ENCODE results near the gene MAST1.

Gene MAST1

GRCh38 chr19:12794196-12794941, 43.9 kb upstream of the MAST1 start:
- Histone ChIP-seq H3K23ac (ENCODE audit: low read depth, low read length, poor library complexity) (peak overlapping the region; percentile 90), H3K4ac (ENCODE audit: low read length) (peak overlapping the region; percentile 30), H3K9me3 (replicated peaks in 1 of 2; ENCODE audit: control insufficient read depth in 2 of 2, insufficient read depth in 1 of 2, low read depth in 1 of 2, low read length in 2 of 2) (no peaks in the 10 kb centered on the region), H3K36me3 (replicated peaks in 1 of 2; ENCODE audit: control insufficient read depth in 2 of 2, insufficient read depth in 2 of 2, low read length in 2 of 2) (peaks cover 2 to 18% of the 10 kb centered on the region in 2 donors), H3K4me1 (ENCODE audit: control insufficient read depth in 2 of 2, insufficient read depth in 1 of 2, low read depth in 1 of 2, low read length in 2 of 2) (peaks cover 14 to 30% of the 10 kb centered on the region in 2 donors), H3K4me3 (ENCODE audit: low read length in 2 of 2) (peak overlapping the region; percentile 60 to 73), H2BK12ac (ENCODE audit: low read length) (no peak overlapping the region), H3K9ac (ENCODE audit: low read depth, low read length, poor library complexity) (peak overlapping the region; percentile 73), H4K8ac (ENCODE audit: low read depth, low read length) (no peak overlapping the region), H2AFZ (ENCODE audit: low read length) (peak overlapping the region; percentile 88), H2BK120ac (ENCODE audit: low read depth, low read length) (no peak overlapping the region), H2BK15ac (ENCODE audit: low read length) (no peak overlapping the region), H4K91ac (ENCODE audit: low read depth, low read length, poor library complexity) (no peak overlapping the region), H3K14ac (ENCODE audit: low read length) (no peak overlapping the region), H3K4me2 (ENCODE audit: insufficient read depth, low read length, poor library complexity, severe bottlenecking) (peak overlapping the region; percentile 99), H3K79me1 (ENCODE audit: low read depth, low read length) (peaks cover 4% of the 10 kb centered on the region), H3K27ac (replicated peaks; ENCODE audit: low read length) (no peak overlapping the region), H2BK5ac (ENCODE audit: low read length) (peak overlapping the region; percentile 55), H3K27me3 (ENCODE audit: control insufficient read depth in 3 of 3, insufficient read depth in 3 of 3, low read depth in 1 of 3, low read length in 3 of 3) (peaks cover 0 to 31% (median 3%) of the 10 kb centered on the region in 3 experiments), H3K18ac (ENCODE audit: low read length) (peak overlapping the region; percentile 70), H2AK5ac (ENCODE audit: low read depth, low read length) (peak overlapping the region; percentile 29)
- no peak for DNase-seq (ENCODE audit: low spot score)
- WGBS, 2 donors (ENCODE audit: extremely low coverage in 2 of 2, insufficient read length in 2 of 2, insufficient replicate concordance in 1 of 2) = no CpG with 5 or more reads among the region's 7 CpGs

- DNase-seq (ENCODE audit: low spot score) = no peak
- WGBS, 2 donors (ENCODE audit: extremely low coverage in 2 of 2, insufficient read length in 2 of 2, insufficient replicate concordance in 1 of 2) = no CpG with 5 or more reads among the region's 9 CpGs
Observed at GRCh38 chr19:12794971-12795381, 43.3 kb upstream of the MAST1 start.

GRCh38 chr19:12796146-12797071, 41.9 kb upstream of the MAST1 start:
- peak; percentile 86 for DNase-seq (ENCODE audit: low spot score)
- Histone ChIP-seq H3K36me3 (replicated peaks in 1 of 2; ENCODE audit: control insufficient read depth in 2 of 2, insufficient read depth in 2 of 2, low read length in 2 of 2) (peaks cover 12 to 33% of the 10 kb centered on the region in 2 donors), H3K27me3 (ENCODE audit: control insufficient read depth in 3 of 3, insufficient read depth in 3 of 3, low read depth in 1 of 3, low read length in 3 of 3) (peaks cover 0 to 22% (median 3%) of the 10 kb centered on the region in 3 experiments), H2BK12ac (ENCODE audit: low read length) (no peak overlapping the region), H2BK120ac (ENCODE audit: low read depth, low read length) (no peak overlapping the region), H4K8ac (ENCODE audit: low read depth, low read length) (no peak overlapping the region), H3K14ac (ENCODE audit: low read length) (no peak overlapping the region), H3K27ac (replicated peaks; ENCODE audit: low read length) (no peak overlapping the region), H3K9ac (ENCODE audit: low read depth, low read length, poor library complexity) (no peak overlapping the region), H2BK5ac (ENCODE audit: low read length) (no peak overlapping the region), H2BK15ac (ENCODE audit: low read length) (no peak overlapping the region), H2AFZ (ENCODE audit: low read length) (no peak overlapping the region), H3K23ac (ENCODE audit: low read depth, low read length, poor library complexity) (no peak overlapping the region), H3K4me3 (ENCODE audit: low read length in 2 of 2) (no peak overlapping the region), H3K4me1 (ENCODE audit: control insufficient read depth in 2 of 2, insufficient read depth in 1 of 2, low read depth in 1 of 2, low read length in 2 of 2) (peaks cover 10 to 20% of the 10 kb centered on the region in 2 donors), H3K4ac (ENCODE audit: low read length) (no peak overlapping the region), H3K9me3 (replicated peaks in 1 of 2; ENCODE audit: control insufficient read depth in 2 of 2, insufficient read depth in 1 of 2, low read depth in 1 of 2, low read length in 2 of 2) (no peaks in the 10 kb centered on the region), H3K79me1 (ENCODE audit: low read depth, low read length) (peaks cover 12% of the 10 kb centered on the region), H2AK5ac (ENCODE audit: low read depth, low read length) (no peak overlapping the region), H4K91ac (ENCODE audit: low read depth, low read length, poor library complexity) (no peak overlapping the region), H3K4me2 (ENCODE audit: insufficient read depth, low read length, poor library complexity, severe bottlenecking) (no peak overlapping the region), H3K18ac (ENCODE audit: low read length) (no peak overlapping the region)
- no CpG with 5 or more reads among the region's 18 CpGs for WGBS, 2 donors (ENCODE audit: extremely low coverage in 2 of 2, insufficient read length in 2 of 2, insufficient replicate concordance in 1 of 2)

More at GRCh38 chr19:12794971-12795381, 43.3 kb upstream of the MAST1 start:
- peaks cover 0 to 31% (median 3%) of the 10 kb centered on the region in 3 experiments for H3K27me3 ChIP-seq (ENCODE audit: control insufficient read depth in 3 of 3, insufficient read depth in 3 of 3, low read depth in 1 of 3, low read length in 3 of 3)
- no peak overlapping the region for H2BK5ac ChIP-seq (ENCODE audit: low read length)
- no peak overlapping the region for H3K4me2 ChIP-seq (ENCODE audit: insufficient read depth, low read length, poor library complexity, severe bottlenecking)
- no peak overlapping the region for H2AFZ ChIP-seq (ENCODE audit: low read length)
- H3K18ac ChIP-seq (ENCODE audit: low read length) = no peak overlapping the region
- no peak overlapping the region for H3K23ac ChIP-seq (ENCODE audit: low read depth, low read length, poor library complexity)
- no peak overlapping the region for H4K91ac ChIP-seq (ENCODE audit: low read depth, low read length, poor library complexity)
- no peak overlapping the region for H2AK5ac ChIP-seq (ENCODE audit: low read depth, low read length)
- no peak overlapping the region for H3K27ac ChIP-seq (replicated peaks; ENCODE audit: low read length)
- peaks cover 7 to 24% of the 10 kb centered on the region in 2 donors for H3K36me3 ChIP-seq (replicated peaks in 1 of 2; ENCODE audit: control insufficient read depth in 2 of 2, insufficient read depth in 2 of 2, low read length in 2 of 2)
- H2BK12ac ChIP-seq (ENCODE audit: low read length) = no peak overlapping the region
- H3K4me1 ChIP-seq (ENCODE audit: control insufficient read depth in 2 of 2, insufficient read depth in 1 of 2, low read depth in 1 of 2, low read length in 2 of 2) = peaks cover 13 to 30% of the 10 kb centered on the region in 2 donors
- H3K9ac ChIP-seq (ENCODE audit: low read depth, low read length, poor library complexity) = no peak overlapping the region
- H4K8ac ChIP-seq (ENCODE audit: low read depth, low read length) = no peak overlapping the region
- H2BK15ac ChIP-seq (ENCODE audit: low read length) = no peak overlapping the region
- H3K4me3 ChIP-seq (ENCODE audit: low read length in 2 of 2) = no peak overlapping the region
- H2BK120ac ChIP-seq (ENCODE audit: low read depth, low read length) = no peak overlapping the region
- peaks cover 4% of the 10 kb centered on the region for H3K79me1 ChIP-seq (ENCODE audit: low read depth, low read length)
- no peak overlapping the region for H3K14ac ChIP-seq (ENCODE audit: low read length)
- H3K4ac ChIP-seq (ENCODE audit: low read length) = no peak overlapping the region
- H3K9me3 ChIP-seq (replicated peaks in 1 of 2; ENCODE audit: control insufficient read depth in 2 of 2, insufficient read depth in 1 of 2, low read depth in 1 of 2, low read length in 2 of 2) = no peaks in the 10 kb centered on the region
